ENCODE results near the gene DGKG. TPM values are rescaled to one million over a fixed set of nuclear protein-coding genes. Genes with fewer than 3 reads are reported as not detected.

Gene DGKG
- total and polyA plus RNA-seq, 7 donors: 3.6 to 12.1 (median 8.0) TPM

- Histone ChIP-seq H3K4me1 (no peaks in the 10 kb centered on the region), H3K4me3 (no peak overlapping the region), H3K36me3 (ENCODE audit: insufficient read depth in 1 of 2, low read depth in 1 of 2) (peaks cover 0 to 19% of the 10 kb centered on the region in 2 donors), H3K27me3 (ENCODE audit: insufficient read depth in 3 of 3, low read length in 2 of 3) (no peaks in the 10 kb centered on the region), H3K27ac (no peak overlapping the region), H3K9me3 (no peaks in the 10 kb centered on the region)
- 95 to 98% (median 97%) methylated on average over 2 of the region's 2 CpGs for WGBS, 3 donors
- ATAC-seq: no peak
- no peak for DNase-seq
- TF ChIP-seq CTCF (IDR thresholded peaks at IDR 0.05): no peak
- intact Hi-C loops (cut with DNase I): no loop called here
These were observed 172.5 kb downstream of the DGKG start for GRCh38 chr3:186189492-186189891.

- ATAC-seq: peak in 1 of 4 donors; percentile 46
- no peak for TF ChIP-seq CTCF (IDR thresholded peaks at IDR 0.05)
- no peaks in the 10 kb centered on the region for H3K27me3 ChIP-seq (ENCODE audit: insufficient read depth in 3 of 3, low read length in 2 of 3)
- H3K36me3 ChIP-seq (ENCODE audit: insufficient read depth in 1 of 2, low read depth in 1 of 2): peaks cover 0 to 19% of the 10 kb centered on the region in 2 donors
- no peaks in the 10 kb centered on the region for H3K4me1 ChIP-seq
- H3K27ac ChIP-seq: no peak overlapping the region
- WGBS, 3 donors: 73 to 83% (median 76%) methylated on average over 11 of the region's 11 CpGs
- intact Hi-C loops (cut with DNase I): no loop called here
- no peak overlapping the region for H3K4me3 ChIP-seq
- no peak for DNase-seq
- H3K9me3 ChIP-seq: no peaks in the 10 kb centered on the region
These were observed 174.4 kb downstream of the DGKG start for GRCh38 chr3:186187401-186188275.

- intact Hi-C loops (cut with DNase I): no loop called here
- Histone ChIP-seq H3K4me3 (no peak overlapping the region), H3K9me3 (no peaks in the 10 kb centered on the region), H3K27ac (no peak overlapping the region), H3K4me1 (no peaks in the 10 kb centered on the region), H3K36me3 (ENCODE audit: insufficient read depth in 1 of 2, low read depth in 1 of 2) (peaks cover 0 to 24% of the 10 kb centered on the region in 2 donors), H3K27me3 (ENCODE audit: insufficient read depth in 3 of 3, low read length in 2 of 3) (no peaks in the 10 kb centered on the region)
- ATAC-seq (peak in 2 of 4 donors; percentile 35 to 48), DNase-seq (no peak)
- WGBS, 3 donors: 81 to 97% (median 85%) methylated on average over 2 of the region's 2 CpGs
- TF ChIP-seq CTCF (IDR thresholded peaks at IDR 0.05): no peak
These were observed 176.7 kb downstream of the DGKG start for GRCh38 chr3:186185194-186185787.

- WGBS, 3 donors: 81 to 85% (median 84%) methylated on average over 2 of the region's 2 CpGs
- TF ChIP-seq CTCF (IDR thresholded peaks at IDR 0.05): no peak
- ATAC-seq (no peak), DNase-seq (no peak)
- peaks cover 0 to 33% of the 10 kb centered on the region in 2 donors for H3K36me3 ChIP-seq (ENCODE audit: insufficient read depth in 1 of 2, low read depth in 1 of 2)
- H3K4me3 ChIP-seq: no peak overlapping the region
- H3K9me3 ChIP-seq: no peaks in the 10 kb centered on the region
- intact Hi-C loops (cut with DNase I): no loop called here
- no peaks in the 10 kb centered on the region for H3K4me1 ChIP-seq
- no peak overlapping the region for H3K27ac ChIP-seq
- no peaks in the 10 kb centered on the region for H3K27me3 ChIP-seq (ENCODE audit: insufficient read depth in 3 of 3, low read length in 2 of 3)
These were observed 178.0 kb downstream of the DGKG start for GRCh38 chr3:186184021-186184420.

Data from psoas muscle (tissue), 8 donors.